Gastroesophageal sphincter (tissue), 4 donors: ENCODE results near the gene SEPTIN2. TPM values are rescaled to one million over a fixed set of nuclear protein-coding genes. Genes with fewer than 3 reads are reported as not detected.
A peak's percentile ranks its signal among the peaks of the same experiment; 100 is the strongest.
"Not testable (repeated sequence)": the region's sequence is repeated elsewhere in the genome, so short reads cannot be mapped to it uniquely, and the experiment has no call there.

Source experiments
- ATAC-seq: fragments of 150-250 bp; one replicate; pipeline ENCODE4 v1.9.1; 2016; ENCODE audit warnings: mild to moderate bottlenecking, moderate library complexity
- H3K27ac ChIP-seq, 4 donors: fragments of 200-600 bp; sonication (generic) in 3 of 4; 1 replicate in 3 of 4; 2 replicates in 1 of 4; pipeline ENCODE4 v1.5.1; 2016 to 2019
- H3K27me3 ChIP-seq: fragments of 200-600 bp; sonication (generic); one replicate; pipeline ENCODE4 v1.5.1; 2019
- H3K36me3 ChIP-seq, 2 donors: fragments of 200-600 bp; sonication (generic); one replicate each; pipeline ENCODE4 v1.5.1; 2019; ENCODE audit warnings: control low read depth in 1 of 2
- H3K4me1 ChIP-seq, 3 donors: fragments of 200-600 bp; sonication (generic); 1 replicate in 2 of 3; 2 replicates in 1 of 3; pipeline ENCODE4 v1.5.1; 2016 to 2019; ENCODE audit warnings: control low read depth in 2 of 3
- H3K4me3 ChIP-seq, 2 donors: fragments of 200-600 bp; sonication (generic); one replicate each; pipeline ENCODE4 v1.5.1; 2019; ENCODE audit warnings: mild to moderate bottlenecking in 1 of 2, moderate library complexity in 1 of 2
- H3K9me3 ChIP-seq, 3 donors: fragments of 200-600 bp; sonication (generic); one replicate each; pipeline ENCODE4 v1.5.1; 2017 to 2019; ENCODE audit warnings: control low read depth in 2 of 3
- CTCF ChIP-seq, 4 experiments: fragments of 200-600 bp in 2 of 4; fragments of 450-650 bp in 2 of 4; sonication (generic) in 1 of 4; IDR thresholded peaks; one replicate each; pipeline ENCODE4 v1.5.1; 2017 to 2019; ENCODE audit warnings: antibody characterized with exemption in 4 of 4, mild to moderate bottlenecking in 2 of 4, moderate library complexity in 2 of 4
- EP300 ChIP-seq: sonication (generic); formaldehyde crosslinking; IDR thresholded peaks from one replicate; pipeline ENCODE4 v1.6.1; 2017; ENCODE audit warnings: antibody characterized with exemption, mild to moderate bottlenecking
- POLR2A ChIP-seq, 2 donors: fragments of 450-650 bp; IDR thresholded peaks; one replicate each; pipeline ENCODE4 v1.6.1; 2017; ENCODE audit warnings: antibody characterized with exemption in 2 of 2, mild to moderate bottlenecking in 2 of 2, moderate library complexity in 1 of 2
- POLR2AphosphoS5 ChIP-seq: sonication (generic); formaldehyde crosslinking; IDR thresholded peaks from one replicate; pipeline ENCODE4 v1.6.1; 2017; ENCODE audit warnings: antibody characterized with exemption
- WGBS, 2 donors: methylation state at CpG; one replicate each; pipeline ENCODE4 v1.1.5; 2018; ENCODE audit warnings: low coverage in 1 of 2; 5-methylcytosine and 5-hydroxymethylcytosine counted together
- total RNA-seq, 4 donors: library from RNA; depleted of rRNA; stranded (reverse); fragments of >200 nt; gene quantifications; one replicate each; pipeline ENCODE4 v1.1.0, GENCODE V29; 2016

SEPTIN2 gene
- total RNA-seq, 4 donors from 2014 or later, result 317 to 360 (median 330) TPM

- Histone ChIP-seq H3K4me1 (peaks cover 0 to 5% (median under 1%) of the 10 kb centered on the region in 3 donors), H3K36me3 (peaks cover 0 to 38% of the 10 kb centered on the region in 2 donors), H3K4me3 (no peak overlapping the region), H3K27ac (no peak overlapping the region), H3K27me3 (no peaks in the 10 kb centered on the region), H3K9me3 (no peaks in the 10 kb centered on the region)
- ATAC-seq, result no peak
- TF ChIP-seq EP300 (no peak), POLR2A (IDR thresholded peaks at IDR 0.05) (no peak), POLR2AphosphoS5 (no peak), CTCF (IDR thresholded peaks at IDR 0.05) (no peak)
- WGBS, 2 donors, result 80 to 100% methylated on average over 1 of the region's 3 CpGs
Measured at GRCh38 chr2:241373446-241373845, 57.7 kb downstream of the SEPTIN2 start.

GRCh38 chr2:241373906-241374305, 58.2 kb downstream of the SEPTIN2 start:
- not testable (repeated sequence) for H3K4me3 ChIP-seq, H3K9me3 ChIP-seq, H3K27ac ChIP-seq, H3K4me1 ChIP-seq, H3K27me3 ChIP-seq, ATAC-seq
- 81 to 94% methylated on average over 2 to 6 of the region's 6 CpGs for WGBS, 2 donors
- H3K36me3 ChIP-seq, result peaks cover 0 to 38% of the 10 kb centered on the region in 2 donors

- H3K9me3 ChIP-seq, result no peaks in the 10 kb centered on the region
- TF ChIP-seq CTCF (IDR thresholded peaks at IDR 0.05) (no peak), POLR2A (IDR thresholded peaks at IDR 0.05) (no peak), POLR2AphosphoS5 (no peak), EP300 (no peak)
- H3K27ac ChIP-seq, result no peak overlapping the region
- H3K36me3 ChIP-seq, result peaks cover 0 to 38% of the 10 kb centered on the region in 2 donors
- H3K27me3 ChIP-seq, result no peaks in the 10 kb centered on the region
- WGBS, 2 donors, result 71 to 91% methylated on average over 1 of the region's 1 CpG
- H3K4me1 ChIP-seq, result peaks cover 3 to 24% (median 16%) of the 10 kb centered on the region in 3 donors
- H3K4me3 ChIP-seq, result no peak overlapping the region
- ATAC-seq, result no peak
Measured at GRCh38 chr2:241375300-241375699, 59.6 kb downstream of the SEPTIN2 start.

GRCh38 chr2:241376808-241377207, 61.1 kb downstream of the SEPTIN2 start:
- H3K4me1 ChIP-seq, result peaks cover 3 to 31% (median 18%) of the 10 kb centered on the region in 3 donors
- no peak for ATAC-seq
- 80% methylated on average over 2 of the region's 2 CpGs; no CpG with 5 or more reads in 1 of the 2 donors for WGBS, 2 donors
- H3K27me3 ChIP-seq, result no peaks in the 10 kb centered on the region
- H3K27ac ChIP-seq, result no peak overlapping the region
- H3K36me3 ChIP-seq, result peaks cover 0 to 38% of the 10 kb centered on the region in 2 donors
- H3K9me3 ChIP-seq, result no peaks in the 10 kb centered on the region
- H3K4me3 ChIP-seq, result no peak overlapping the region
- TF ChIP-seq CTCF (IDR thresholded peaks at IDR 0.05) (no peak), POLR2AphosphoS5 (no peak), EP300 (no peak), POLR2A (IDR thresholded peaks at IDR 0.05) (no peak)

GRCh38 chr2:241378816-241379215, 63.1 kb downstream of the SEPTIN2 start:
- no peak overlapping the region for H3K4me3 ChIP-seq
- ATAC-seq, result no peak
- H3K9me3 ChIP-seq, result no peaks in the 10 kb centered on the region
- 53 to 56% methylated on average over 2 of the region's 2 CpGs for WGBS, 2 donors
- no peaks in the 10 kb centered on the region for H3K27me3 ChIP-seq
- TF ChIP-seq POLR2AphosphoS5, result no peak
- no peak for TF ChIP-seq POLR2A (IDR thresholded peaks at IDR 0.05)
- TF ChIP-seq CTCF (IDR thresholded peaks at IDR 0.05), result no peak
- no peak for TF ChIP-seq EP300
- H3K4me1 ChIP-seq, result peaks cover 3 to 36% (median 20%) of the 10 kb centered on the region in 3 donors
- peak overlapping the region in 2 of 4 donors; percentile 28 to 58 for H3K27ac ChIP-seq
- H3K36me3 ChIP-seq, result peaks cover 0 to 34% of the 10 kb centered on the region in 2 donors
